ENCODE data around the gene RADX.
A peak's percentile ranks its signal among the peaks of the same experiment; 100 is the strongest.
"Not testable (repeated sequence)": the region's sequence is repeated elsewhere in the genome, so short reads cannot be mapped to it uniquely, and the experiment has no call there.

Gene RADX, protein sequence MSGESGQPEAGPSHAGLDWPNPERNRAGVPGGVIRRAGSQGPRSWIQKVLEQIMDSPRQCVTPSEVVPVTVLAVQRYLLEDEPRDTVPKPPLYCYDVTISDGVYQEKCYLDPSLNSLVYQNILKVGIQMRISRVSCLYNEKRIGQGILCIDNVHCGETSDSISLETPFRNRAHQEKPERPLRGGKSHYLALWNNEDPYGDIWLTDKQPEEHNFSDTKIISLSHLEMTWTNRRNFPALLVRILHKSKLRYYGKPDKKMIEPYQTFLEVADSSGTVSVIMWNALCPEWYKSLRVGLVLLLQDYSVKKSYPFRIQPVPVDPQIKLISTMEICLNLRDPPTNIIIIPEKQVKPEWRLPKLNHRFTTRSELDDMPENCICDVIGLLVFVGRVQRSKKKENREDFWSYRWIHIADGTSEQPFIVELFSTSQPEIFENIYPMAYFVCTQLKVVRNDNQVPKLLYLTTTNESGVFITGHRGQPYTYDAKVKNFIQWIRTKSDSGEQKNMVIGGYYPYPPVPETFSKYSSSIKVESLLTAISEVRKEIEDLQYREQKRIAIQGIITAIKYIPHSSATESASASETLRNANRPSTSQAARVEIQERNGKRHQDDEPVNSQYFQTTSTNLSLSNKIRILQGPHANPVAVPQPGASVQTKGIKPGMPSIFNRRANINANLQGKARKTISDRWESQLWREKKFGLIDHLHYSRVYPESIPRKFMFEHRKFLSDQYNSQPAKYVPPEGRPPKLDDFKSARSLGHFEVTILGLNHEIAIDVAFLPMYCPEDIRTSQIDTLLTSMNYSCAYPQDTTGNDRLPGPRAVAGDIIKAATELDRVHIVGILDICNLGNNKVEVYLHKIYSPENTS

DNA sequence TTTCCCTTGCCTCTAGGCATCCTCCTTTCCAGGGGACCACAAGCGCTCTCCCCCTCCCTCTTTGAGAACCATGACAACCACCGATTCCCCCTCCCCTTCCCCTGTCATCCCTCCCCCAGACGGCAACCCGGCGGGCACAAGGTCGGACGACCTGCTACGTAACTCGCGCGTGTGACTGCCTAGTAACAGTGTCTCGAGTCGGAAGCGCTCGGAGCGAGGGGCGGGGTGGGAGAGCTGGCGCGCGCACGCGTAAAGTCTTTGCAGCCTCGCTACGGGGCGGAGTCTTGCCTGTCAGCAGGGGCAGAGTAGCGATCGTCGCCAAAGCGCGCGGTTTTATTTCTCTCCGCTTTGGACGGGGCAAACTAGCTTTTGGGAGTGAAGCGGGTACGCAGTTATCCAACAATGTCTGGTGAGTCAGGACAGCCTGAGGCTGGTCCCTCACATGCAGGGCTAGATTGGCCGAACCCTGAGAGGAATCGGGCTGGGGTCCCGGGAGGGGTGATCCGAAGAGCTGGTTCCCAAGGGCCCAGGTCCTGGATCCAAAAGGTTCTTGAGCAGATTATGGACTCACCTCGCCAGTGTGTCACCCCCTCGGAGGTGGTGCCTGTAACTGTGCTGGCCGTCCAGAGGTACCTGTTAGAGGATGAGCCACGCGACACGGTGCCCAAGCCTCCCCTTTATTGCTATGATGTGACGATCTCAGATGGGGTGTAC lies at the start of gene RADX:
Gene RADX, plus strand, starts transcription at position 300 of the 714 bp plus-strand sequence. Its CDS starts 103 bp downstream, at position 403.
- peak; percentile 67 to 76 for DNase-seq (ENCODE audit: low read depth in 2 of 2)

DNA sequence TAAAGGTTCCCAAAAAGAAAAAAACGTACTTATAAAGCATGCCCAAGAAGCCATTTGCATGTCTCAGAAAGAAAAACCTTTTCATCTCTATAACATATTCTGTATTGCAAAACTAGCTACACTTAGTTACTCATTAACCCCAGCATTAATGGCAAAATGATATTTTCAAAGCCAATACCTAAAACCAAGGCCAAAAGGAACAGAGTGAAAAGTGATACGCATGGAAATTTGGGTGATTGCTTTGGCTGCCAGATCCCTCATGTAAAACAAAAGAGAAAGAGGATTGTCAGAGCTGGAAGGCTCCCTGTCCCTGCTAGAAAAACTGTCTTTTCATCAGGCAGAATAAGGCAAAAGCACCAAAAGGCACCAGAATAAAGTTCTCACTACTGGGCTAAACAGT lies 46.8 kb upstream of the RADX start:
- DNase-seq (ENCODE audit: low read depth in 2 of 2) = no peak

DNA sequence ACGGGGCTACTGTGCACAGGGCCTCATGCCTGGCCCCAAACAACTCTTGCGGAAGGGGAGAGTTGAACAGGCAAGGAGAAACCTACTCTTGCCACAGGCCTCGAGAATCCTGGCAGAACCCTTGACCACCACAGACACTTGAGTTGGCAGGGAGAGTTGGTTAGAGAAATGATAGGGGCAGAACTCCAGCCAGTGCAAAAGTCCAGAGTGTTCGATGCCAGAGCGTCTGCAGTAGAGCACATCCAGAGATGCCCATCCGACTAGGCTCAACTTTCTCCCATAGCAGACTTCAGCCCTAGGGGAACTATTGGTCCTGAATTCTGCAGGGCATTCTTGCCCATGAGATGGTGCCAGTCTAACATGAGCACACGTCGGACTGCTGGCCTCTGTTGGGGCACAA lies 45.4 kb upstream of the RADX start:
- no peak for DNase-seq (ENCODE audit: low read depth in 2 of 2)

DNA sequence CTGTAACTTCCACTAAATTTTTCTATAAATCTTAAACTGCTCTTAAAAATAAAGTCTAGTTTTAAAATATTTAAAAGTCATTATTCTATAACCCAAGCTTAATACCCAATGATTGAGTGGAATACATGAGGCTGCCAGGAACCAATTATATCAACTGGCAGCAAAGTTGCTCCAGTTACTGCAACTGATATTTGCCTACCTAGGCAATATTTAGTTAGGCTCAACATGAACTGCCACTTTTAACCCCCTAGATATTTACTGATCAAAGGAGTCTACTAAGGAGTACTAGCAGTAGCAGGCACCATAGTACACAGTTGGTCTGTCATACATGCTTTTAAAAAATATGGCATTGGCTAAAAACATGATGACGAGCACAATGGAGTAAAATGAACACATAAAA lies 29.9 kb upstream of the RADX start:
- no peak for DNase-seq (ENCODE audit: low read depth in 2 of 2)

DNA sequence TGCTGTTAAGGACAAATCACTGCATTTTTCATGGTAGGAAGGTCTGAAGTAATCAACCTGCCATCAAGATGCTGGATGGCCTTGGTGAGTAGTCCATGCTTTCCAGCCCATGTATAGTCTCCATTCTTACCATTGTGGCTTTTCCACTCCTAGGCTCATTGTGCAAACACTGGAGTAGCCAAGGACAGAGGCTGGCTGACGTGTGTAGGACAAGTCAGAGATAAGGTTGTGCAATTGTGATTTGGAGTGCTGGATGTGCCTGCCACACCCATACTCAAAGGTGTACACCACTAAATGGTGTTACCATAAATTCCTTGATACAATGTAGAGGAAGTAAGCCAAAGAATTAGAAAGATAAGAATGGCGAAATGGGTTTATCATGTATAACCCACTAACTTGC lies 26.3 kb upstream of the RADX start:
- DNase-seq (ENCODE audit: low read depth in 2 of 2) = no peak

DNA sequence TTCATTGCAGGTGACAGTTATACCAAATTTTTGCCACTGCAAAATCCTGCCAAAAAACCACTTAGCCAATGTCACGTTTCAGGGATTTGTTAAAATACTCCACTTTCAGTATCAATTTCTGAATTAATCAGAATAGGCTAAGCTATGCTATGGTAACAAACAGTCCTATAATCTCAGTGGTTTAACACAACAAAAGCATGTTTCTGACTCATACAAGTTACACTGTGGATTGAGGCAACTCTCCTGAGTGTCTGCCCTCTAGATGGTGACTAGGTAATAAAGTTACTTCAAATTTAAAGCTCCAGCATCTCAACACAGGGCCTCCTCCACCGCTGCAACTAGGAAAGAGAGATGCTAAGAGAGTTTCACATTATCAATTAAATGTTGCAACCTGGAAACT lies 23.0 kb upstream of the RADX start:
- DNase-seq (ENCODE audit: low read depth in 2 of 2) = no peak

DNA sequence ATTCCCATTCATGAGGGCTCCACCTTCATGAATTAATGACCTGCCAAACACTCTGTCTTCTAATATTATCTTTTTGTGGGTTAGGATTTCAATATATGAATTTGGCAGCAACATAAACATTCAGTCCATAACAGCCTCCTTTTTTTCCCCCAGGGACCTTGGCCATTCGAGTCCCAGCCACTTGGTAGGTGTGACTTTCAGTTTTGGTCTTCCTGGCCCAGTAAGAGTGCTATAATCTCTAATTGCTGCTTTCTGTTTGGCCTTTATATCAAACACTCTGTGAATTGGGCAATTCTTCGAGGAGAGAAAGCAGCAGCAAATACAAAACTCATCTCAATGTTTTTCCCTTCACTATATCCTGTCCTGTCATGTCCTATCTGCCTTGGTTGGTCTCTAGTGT lies 12.4 kb upstream of the RADX start:
- no peak for DNase-seq (ENCODE audit: low read depth in 2 of 2)

DNA sequence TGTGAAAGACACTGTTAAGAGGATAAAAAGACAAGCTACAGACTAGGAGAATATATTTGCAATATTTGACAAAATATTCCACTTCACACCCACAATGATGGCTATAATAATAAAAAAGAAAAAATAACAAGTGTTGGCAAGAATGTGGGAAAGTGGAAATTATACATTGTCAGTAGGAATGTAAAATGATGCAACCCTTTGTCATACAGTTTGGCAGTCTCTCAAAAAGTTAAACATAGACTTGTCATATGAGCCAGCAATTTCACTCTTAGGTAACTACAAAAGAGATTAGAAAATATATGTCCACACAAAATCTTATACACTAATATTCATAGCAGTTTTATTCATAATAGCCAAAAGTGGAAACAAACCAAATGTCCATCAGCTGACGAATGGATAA lies 5.2 kb upstream of the RADX start:
- DNase-seq (ENCODE audit: low read depth in 2 of 2) = no peak

DNA sequence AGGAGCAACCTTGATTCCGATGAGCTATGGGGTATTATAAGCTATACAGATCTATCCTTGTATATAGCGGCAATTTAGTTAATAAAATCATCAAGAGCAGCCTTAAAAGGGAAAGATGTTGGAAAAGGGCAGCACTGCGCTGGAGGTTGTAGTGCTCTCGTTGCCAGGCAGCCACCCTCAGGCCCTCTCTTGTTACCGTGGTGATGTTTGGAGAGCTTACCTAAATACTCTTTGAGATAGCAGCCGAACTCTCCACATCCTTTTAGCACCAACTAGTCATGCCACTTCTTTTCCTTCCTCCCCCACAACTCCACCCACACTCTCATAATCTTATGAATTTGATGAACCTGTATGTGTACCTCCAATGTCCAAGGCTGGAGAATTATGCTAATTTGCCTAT lies 3.8 kb upstream of the RADX start:
- DNase-seq (ENCODE audit: low read depth in 2 of 2) = no peak

DNA sequence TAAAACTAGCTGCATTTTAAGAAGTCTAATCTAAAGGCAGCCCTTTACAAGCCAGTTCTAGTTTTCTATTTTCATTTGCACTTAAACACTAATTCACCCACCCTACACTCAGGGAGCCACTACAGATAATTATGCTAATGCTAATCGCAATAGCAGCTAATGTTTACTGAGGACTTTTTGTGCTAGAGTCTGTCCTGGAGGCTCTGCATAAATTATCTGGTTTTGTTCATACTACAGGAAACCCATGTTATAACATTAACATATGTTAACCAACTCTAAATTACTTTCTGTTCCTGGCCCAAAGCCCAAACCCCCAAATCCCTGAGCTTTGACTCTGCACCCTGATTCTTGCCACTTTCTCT lies 480 bp upstream of the RADX start:
- no peak for DNase-seq (ENCODE audit: low read depth in 2 of 2)

DNA sequence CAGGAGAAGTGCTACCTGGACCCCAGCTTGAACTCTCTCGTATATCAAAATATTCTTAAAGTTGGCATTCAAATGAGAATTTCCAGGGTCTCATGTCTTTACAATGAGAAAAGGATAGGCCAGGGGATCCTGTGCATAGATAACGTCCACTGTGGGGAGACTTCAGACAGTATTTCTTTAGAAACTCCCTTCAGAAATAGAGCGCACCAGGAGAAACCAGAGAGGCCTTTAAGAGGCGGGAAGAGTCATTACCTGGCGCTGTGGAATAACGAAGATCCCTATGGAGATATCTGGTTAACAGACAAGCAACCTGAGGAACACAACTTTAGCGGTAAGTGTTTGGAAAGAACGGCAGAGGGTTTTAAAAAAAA lies 600 bp downstream of the RADX start:
- DNase-seq (ENCODE audit: low read depth in 2 of 2) = no peak

DNA sequence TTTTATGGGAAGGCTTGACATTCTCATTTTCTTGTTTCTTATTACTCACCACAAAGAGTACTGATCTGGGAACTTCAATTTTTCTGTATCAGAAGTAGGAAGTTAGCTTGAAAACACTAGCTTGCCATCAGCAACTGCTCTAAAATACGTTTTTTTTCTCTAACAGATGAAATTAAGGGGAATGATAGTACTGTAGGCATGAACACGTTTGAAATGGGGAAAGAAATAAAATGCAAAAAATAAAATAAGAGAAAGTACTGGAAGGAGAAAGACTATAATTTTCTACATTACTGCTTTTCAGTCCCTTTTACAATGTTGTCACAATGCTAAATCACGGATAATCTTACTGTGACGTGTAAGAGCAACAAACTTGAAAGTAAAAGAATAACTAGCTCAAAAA lies 1.5 kb downstream of the RADX start:
- no peak for DNase-seq (ENCODE audit: low read depth in 2 of 2)

DNA sequence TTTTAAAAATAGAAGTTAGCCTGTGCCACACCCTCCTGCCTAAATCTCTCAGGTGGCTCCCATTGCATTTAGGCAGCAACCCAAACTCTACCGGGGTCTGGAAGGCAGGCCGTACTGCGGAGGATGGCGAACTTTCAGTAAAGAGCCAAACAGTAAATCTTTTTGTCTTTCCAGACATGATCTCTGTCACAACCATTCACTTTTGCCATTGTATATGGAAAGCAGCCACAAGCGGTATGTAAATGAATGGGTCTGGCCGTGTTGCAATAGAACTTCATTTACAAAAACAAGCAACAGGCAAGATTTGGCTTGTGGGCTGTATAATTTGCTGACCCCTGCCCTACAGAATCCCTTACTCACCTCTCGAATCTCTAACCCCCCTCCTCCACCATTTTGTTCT lies 3.3 kb downstream of the RADX start:
- DNase-seq (ENCODE audit: low read depth in 2 of 2) = no peak

DNA sequence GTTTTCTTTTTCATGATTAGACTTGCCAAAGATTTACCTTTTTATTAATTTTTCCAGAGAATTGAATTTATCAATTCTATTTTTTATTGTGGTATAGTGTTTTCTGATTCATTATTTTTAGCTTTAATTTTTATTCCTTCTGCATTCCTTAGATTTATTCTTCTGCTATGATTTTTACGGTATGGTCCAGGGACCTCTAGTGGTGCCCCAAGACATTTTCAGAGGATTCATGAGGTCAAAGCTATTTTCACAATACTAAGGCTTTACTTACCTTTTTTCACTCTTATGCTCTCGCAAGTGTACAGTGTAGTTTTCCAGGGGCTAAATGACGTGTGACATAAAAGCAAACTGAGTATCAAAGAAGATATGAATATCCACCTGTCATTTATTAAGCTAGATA lies 8.0 kb downstream of the RADX start:
- no peak for DNase-seq (ENCODE audit: low read depth in 2 of 2)

DNA sequence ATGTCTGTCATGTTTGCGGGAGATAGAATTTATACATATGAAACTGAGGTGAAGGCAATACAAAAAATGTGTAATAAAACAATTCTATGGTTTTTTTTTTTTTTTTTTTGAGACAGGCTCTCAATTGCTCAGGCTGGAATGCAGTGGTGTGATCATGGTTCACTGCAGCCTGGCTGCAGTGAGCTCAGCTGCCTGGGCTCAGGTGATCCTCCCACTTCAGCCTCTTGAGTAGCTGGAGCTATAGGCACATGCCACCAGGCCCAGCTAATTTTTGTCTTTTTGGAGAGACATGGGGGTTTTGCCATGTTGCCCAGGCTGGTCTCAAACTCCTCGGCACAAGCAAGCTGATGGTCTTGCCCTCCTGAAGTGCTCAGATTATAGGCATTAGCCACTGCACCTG lies 10.1 kb downstream of the RADX start:
- DNase-seq (ENCODE audit: low read depth in 2 of 2) = no peak

DNA sequence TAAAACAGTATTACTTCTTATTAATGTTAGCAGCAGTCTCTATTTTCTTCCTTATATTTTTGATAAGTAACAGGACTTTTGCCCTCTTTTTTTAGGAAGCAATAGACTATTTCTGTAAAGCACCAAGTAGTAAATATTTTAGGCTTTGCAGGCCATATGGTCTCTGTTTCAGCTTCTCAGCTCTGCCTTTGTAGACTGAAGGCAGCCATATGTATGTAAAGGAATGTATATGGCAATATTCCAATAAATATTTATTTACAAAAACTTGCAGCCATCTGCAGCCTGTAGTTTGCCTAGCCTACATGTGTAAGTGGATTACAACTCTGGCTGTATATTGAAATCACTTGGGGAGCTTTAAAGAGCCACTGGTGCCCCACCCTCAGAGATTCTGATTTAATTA lies 15.0 kb downstream of the RADX start:
- no peak for DNase-seq (ENCODE audit: low read depth in 2 of 2)

DNA sequence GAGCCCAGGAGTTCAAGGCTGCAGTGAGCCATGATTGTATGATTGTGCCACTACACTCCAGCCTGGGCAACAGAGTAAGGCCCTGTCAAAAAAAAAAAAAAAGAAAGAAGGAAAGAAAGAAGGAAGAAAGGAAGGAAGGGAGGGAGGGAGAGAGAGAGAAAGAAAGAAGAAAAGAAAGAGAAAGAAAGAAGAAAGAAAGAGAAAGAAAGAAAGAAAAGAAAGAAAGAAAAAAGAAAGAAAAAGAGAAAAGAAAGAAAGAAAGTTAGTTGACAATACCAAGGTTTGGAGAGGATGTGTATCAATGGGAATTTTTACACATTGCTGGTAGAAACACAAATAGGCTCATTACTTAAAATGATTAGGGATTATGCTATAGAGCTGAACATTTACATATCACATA lies 19.8 kb downstream of the RADX start:
- no peak for DNase-seq (ENCODE audit: low read depth in 2 of 2)

DNA sequence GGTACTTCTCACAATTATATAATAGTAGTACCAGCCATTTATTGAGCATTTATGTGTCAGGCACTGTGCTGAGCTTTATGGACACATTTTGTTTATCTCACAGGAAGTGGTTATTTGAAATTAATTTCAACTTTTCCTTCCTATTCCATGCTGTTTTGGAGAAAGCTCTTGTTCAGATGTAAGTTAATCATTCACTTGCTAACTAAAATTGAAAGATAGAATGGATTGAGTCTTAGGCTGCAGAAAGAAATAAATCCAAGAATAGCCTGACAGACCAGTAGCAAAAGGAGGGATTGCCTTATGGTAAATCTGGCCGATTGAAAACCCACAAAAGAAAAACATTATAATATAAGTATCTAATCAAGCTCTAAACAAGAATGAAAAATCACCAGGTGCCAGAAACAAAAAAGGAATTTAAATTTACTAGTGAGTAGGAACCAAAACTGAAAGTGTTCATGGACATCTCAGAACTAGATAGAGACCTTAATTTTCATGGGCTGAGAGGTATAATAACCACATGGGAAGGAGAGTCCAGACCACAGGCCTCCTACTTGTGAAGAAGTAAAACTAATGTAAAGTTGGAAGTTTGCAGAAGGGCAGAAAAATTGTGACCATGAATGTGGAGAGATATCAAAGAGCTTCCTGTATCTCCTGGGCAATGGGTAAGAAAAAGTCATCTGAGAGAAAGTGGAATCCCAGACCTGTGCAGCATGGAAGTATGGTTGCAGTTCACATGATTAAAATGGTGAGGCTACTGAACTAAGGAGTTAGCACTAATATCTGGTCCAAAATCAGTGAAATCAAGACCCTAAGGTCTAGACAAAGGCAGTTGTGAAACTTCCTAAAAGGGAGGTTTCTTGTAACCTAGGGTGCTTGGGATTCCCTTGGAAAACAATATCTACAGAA lies 38.0 kb downstream of the RADX start:
- no peak for DNase-seq (ENCODE audit: low read depth in 2 of 2)

DNA sequence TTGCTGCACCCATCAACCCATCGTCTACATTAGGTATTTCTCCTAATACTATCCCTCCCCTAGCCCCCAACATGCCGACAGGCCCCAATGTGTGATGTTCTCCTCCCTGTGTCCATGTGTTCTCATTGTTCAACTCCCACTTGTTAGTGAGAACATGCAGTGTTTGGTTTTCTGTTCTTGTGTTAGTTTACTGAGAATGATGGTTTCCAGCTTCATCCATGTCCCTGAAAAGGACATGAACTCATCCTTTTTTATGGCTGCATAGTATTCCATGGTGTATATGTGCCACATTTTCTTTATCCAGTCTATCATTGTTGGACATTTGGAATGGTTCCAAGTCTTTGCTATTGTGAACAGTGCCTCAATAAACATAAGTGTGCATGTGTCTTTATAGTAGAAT lies 41.8 kb downstream of the RADX start:
- not testable (repeated sequence) for DNase-seq (ENCODE audit: low read depth in 2 of 2)

DNA sequence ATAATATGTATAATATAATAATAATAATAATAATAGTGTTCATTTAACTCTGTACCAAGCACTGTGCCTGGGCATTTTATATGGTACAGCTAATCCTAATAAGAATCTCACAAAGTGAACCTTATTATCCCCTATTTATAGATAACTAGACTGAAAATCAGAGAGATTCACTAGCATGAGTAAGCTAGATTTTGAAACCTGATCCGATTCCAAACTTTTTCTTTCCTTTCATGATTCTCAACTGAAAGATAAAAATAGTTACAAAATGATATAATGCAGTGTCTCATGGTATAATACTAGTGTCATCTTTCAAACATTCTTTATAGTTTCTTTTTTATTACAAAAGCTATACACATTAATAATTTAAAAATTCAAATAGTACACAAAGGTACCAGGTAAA lies 58.9 kb downstream of the RADX start:
- DNase-seq (ENCODE audit: low read depth in 2 of 2) = no peak

DNA sequence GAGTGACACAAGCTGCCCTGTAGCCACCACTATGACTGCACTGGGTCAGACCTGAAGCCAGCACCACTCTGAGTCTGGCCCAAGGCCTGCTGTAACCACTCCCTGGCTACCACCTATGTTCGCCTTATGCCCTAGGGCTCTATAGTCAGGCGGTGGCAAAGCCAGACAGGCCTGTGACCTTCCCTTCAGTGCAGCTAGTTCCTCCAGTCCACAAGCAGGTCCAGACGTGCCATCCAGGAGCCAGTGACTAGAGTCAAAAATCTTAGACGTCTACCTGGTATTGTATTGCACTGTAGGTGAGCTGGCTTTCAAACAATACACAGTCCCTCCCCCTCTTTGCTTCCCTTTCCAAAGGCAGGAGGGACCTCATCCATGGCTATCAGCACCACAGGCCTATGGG lies 60.7 kb downstream of the RADX start:
- DNase-seq (ENCODE audit: low read depth in 2 of 2) = no peak

DNA sequence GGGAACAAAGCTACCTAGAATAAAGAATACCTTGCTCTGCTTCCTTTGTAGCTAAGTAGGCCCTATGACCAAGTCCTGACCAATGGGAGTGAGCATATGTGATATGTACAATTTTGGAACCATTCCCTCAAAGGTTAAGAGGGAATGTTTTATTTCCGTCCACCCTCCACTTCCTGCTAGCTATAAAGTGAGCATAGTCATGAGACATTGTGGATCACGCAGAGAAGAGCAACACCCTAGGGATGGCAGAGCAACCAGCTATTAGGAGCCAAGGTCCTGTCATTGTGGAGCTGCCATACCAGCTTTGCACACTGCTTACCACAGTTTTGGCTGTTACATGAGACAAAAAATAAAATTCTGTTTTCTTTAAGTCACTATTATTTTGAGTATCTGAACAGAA lies 68.9 kb downstream of the RADX start:
- DNase-seq (ENCODE audit: low read depth in 2 of 2) = no peak

Measured in stimulated activated CD8-positive, alpha-beta memory T cell treated with anti-CD3 and anti-CD28 coated beads, Interleukin-15, amount 100 ng/mL, for 4 hours (primary cell).